ENCODE data around the gene ANKZF1.

DNA sequence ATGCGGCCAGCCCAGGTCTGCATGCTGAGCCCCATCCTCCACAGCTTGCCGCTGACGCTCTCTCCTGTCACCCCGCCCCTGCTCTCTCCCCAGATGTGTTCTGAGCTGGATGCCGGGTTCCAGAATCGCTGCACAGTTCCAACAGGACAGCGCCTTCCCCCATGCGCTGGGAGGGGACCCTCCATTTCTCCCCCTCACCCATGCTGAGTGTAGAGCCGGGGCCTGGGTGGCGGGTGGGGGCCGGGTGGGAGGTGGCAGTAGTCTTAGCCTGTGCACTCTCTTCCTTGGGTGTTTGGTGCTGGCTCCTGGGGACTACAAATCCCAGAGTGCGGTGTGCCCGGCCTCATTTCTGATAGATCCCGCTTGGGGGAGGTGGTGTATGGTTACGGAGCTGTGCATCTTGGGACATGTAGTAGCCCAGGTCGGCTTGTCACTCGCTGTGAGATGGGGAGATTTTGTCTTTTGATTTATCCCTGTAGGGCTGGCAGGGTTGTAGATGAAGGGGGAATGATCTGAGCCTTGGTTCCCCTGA lies 56.4 kb downstream of the ANKZF1 start:
- no peak for TF ChIP-seq POLR2AphosphoS5 (IDR thresholded peaks at IDR 0.05)
- TF ChIP-seq, protein P1, sequence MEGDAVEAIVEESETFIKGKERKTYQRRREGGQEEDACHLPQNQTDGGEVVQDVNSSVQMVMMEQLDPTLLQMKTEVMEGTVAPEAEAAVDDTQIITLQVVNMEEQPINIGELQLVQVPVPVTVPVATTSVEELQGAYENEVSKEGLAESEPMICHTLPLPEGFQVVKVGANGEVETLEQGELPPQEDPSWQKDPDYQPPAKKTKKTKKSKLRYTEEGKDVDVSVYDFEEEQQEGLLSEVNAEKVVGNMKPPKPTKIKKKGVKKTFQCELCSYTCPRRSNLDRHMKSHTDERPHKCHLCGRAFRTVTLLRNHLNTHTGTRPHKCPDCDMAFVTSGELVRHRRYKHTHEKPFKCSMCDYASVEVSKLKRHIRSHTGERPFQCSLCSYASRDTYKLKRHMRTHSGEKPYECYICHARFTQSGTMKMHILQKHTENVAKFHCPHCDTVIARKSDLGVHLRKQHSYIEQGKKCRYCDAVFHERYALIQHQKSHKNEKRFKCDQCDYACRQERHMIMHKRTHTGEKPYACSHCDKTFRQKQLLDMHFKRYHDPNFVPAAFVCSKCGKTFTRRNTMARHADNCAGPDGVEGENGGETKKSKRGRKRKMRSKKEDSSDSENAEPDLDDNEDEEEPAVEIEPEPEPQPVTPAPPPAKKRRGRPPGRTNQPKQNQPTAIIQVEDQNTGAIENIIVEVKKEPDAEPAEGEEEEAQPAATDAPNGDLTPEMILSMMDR (IDR thresholded peaks at IDR 0.05): no peak
